HG03521 (cell line): ENCODE measurements around the gene DOLPP1.

Experiments used
- ATAC-seq: cut with Tn5 transposase; IDR thresholded peaks from one replicate; pipeline ENCODE4 v1.9.1; 2021; ENCODE audit warnings: mild to moderate bottlenecking, moderate library complexity; ENCODE audit not compliant: unreplicated experiment

Gene DOLPP1

DNA sequence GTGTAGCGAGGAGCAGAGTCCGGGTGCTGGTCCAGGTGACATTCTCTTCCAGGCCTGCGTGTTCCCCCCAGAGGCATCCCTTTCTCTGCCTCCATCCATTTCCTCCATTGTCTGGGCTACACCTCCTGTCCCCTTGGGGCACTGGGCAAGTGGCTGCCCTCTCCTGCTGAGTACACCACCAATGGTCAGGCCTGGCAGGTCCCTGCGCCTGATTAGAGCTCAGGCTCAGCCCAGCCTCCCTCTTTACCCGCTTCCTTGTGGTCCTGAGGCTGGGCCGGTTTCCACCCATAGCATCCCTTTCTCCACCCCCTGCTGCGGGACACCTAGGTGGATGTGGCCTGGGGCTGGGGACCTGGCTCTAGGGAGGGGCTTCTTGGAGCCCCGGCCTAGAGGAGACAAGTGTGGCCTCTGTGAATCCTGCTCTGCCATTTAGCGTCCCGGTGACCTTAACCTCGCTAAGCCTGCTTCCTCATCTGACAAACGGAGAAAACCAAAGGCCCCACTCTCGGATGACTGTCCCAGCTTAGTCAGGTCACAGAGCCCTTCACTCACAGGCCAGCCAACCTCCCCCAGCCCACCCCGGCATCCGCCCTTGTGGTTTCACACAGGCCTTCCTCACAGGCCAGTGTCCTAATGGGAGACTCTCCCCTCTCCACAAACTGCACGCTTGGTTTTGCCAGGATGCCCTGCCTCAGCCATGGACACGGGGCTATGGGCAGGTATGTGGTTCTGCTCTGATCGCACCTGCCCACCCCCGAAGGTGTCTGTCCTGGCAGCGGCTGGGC lies 12.9 kb downstream of the DOLPP1 start:
- no peak for ATAC-seq

GRCh38 chr9:129094387-129095169 lies 13.7 kb downstream of the DOLPP1 start:
- no peak for ATAC-seq

DNA sequence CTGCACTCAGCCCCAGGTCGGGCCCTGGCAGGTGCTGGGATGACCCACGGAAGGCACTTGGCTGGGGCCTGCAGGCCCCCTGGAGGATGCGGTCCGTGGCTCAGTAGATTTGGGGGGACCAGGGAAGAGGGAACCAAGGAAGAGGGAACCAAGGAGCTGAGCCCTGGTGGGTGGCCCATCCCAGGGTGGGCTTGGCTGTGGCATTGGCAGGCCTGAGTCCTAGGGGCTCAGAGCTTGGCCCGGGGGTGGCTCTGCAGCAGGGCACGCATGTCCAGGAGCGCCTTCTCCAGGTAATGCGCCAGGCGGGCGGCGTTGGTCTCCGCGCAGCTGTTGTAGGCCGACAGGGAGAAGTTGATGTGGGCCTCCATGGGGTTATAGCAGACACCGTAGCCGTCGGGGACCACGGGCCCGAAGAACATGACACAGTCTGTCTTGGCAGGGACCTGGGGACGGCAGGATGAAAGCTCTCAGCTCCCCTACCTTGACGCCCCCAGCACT lies 14.3 kb downstream of the DOLPP1 start:
- no peak for ATAC-seq

DNA sequence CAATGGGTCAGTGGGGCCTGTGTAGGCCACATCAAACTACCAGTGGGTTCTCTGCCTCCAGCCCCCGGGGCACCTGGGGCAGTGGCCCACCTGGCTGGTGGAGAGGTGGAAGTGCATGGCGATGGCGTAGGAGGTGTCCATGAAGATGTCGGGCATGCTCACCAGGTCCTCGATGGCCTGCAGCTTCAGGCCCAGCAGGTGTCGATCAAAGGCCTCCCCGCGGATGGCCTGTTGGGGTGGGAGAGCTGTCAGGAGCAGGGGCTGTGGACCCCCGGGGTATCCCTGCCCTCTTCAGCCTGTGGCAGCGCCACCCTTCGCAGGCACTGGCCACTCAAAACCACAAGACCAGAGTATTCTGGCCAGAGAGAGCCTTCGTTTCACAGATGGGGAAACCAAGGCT lies 15.0 kb downstream of the DOLPP1 start:
- no peak for ATAC-seq

- no peak for ATAC-seq
Measured at GRCh38 chr9:129097671-129098306, 16.9 kb downstream of the DOLPP1 start.

DNA sequence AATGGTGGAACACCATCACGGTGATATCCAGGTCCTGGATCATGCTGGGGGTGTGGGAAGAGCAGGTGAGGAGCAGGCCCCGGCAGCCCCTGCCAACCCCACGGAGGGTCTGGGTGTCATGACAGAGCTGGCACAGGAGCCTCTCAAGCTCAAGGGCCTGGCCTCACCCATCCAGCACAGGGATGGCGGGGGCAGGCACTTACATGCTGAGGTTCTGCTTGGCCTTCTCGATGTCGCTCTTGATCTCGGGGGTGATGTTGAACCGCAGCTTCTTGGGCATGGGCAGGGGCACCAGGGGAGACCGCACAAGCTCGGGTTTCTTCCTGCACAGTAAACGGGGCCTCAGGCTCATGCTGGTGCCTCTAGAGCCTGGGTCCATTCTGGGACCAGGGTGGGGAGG lies 17.4 kb downstream of the DOLPP1 start:
- no peak for ATAC-seq

DNA sequence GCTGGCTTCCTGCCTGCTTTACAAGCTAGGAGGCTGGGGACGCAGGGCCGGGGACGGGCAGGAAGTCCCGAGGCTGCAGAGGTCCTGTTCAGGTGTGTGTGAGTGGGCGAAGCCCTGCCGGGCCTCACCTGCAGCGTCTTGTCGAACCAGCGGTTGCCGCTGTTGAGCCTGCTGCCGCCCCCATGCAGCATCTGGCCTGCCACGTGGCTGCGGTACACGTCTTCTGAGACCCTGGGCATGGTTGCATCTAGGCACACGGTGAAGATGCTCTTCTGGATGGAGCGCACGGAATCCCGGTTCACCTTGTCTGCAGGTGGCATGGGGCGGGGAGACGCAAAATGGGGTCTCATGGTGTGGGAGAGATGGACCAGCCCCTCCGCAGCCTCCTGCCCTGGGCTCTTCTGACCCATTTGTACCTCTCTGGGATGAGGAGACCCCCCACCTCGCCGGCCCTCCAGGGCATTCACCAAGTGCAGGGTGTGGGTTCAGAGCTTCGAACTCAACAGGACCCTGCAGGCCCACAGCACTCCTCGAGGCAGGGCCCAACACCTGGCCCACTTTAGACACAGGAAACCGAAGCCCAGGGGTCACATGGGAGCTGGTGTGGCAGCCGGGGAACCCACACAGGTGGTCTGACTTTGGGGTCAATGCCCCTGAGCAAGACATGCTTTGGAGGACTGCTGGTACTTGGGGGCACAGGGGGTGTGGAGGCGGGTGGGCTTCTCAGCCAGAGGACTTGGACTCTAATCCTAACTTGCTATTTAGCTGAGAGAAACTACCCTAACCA lies 19.7 kb downstream of the DOLPP1 start:
- no peak for ATAC-seq

- no peak for ATAC-seq
Measured at GRCh38 chr9:129101279-129101678, 20.4 kb downstream of the DOLPP1 start.

DNA sequence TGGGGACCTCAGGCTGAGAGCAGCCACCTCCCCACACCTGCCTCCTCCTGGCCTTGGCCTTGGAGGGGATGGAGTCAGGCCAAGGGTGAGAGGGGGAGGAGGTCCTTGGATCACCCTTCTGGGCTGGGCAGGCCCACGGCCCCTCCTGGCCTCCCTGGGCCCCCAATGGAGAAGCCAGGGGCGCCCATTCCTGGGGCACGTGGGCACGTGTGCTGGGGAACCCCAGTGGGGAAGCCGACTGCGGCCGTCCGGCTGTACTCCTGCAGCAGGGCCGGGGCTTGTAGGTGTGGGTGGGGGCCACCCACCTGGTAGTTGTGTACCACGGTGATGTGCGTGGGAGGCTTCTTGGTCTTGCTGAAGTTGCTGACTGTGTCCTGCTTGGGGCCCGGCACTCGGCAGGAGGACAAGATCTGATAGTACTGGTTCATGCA lies 21.2 kb downstream of the DOLPP1 start:
- no peak for ATAC-seq

- no peak for ATAC-seq
Measured at GRCh38 chr9:129102791-129103594, 22.1 kb downstream of the DOLPP1 start.

GRCh38 chr9:129103595-129103965 lies 22.7 kb downstream of the DOLPP1 start:
- no peak for ATAC-seq

DNA sequence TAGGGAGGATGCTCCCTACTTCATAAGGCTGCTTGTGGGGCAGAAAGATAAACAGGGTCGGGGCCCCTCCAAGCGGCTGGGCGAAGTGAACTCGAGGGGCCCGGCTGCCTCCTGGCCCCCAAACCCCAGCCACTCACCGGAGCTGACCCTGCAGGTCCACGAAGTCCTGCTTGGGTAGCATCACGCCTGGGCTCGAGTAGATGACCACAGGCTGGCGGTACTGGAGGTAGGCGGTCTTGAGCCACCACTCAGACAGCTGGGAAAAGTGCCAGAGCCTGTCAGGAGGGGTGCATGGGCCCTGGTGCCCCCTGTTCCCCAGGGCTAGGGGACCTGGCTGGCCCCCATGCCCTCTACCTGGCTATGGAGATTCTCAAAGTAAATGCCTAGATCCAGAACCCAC lies 23.1 kb downstream of the DOLPP1 start:
- ATAC-seq: no peak

- ATAC-seq: no peak
Measured at GRCh38 chr9:129105857-129106694, 25.2 kb downstream of the DOLPP1 start.

DNA sequence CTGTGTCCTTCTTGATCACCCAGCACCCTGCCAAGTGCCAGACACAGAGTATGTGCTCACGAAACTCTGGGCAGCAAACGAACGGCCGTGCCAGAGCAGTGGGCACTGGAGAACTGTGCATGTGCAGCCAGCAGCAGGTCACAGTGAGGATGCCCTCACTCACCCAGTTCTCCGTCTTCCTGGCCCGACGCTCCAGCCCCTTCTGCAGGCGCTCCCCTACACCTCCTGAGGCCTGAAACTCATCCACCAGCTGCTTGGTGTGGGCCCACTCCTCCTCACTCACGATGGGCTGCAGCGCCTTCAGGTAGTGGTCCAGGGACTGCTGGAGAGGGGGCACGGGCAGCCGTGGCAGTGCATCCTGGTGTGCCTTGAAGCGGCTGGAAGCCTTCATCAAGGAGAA lies 26.7 kb downstream of the DOLPP1 start:
- no peak for ATAC-seq

GRCh38 chr9:129108083-129108804 lies 27.3 kb downstream of the DOLPP1 start:
- no peak for ATAC-seq

DNA sequence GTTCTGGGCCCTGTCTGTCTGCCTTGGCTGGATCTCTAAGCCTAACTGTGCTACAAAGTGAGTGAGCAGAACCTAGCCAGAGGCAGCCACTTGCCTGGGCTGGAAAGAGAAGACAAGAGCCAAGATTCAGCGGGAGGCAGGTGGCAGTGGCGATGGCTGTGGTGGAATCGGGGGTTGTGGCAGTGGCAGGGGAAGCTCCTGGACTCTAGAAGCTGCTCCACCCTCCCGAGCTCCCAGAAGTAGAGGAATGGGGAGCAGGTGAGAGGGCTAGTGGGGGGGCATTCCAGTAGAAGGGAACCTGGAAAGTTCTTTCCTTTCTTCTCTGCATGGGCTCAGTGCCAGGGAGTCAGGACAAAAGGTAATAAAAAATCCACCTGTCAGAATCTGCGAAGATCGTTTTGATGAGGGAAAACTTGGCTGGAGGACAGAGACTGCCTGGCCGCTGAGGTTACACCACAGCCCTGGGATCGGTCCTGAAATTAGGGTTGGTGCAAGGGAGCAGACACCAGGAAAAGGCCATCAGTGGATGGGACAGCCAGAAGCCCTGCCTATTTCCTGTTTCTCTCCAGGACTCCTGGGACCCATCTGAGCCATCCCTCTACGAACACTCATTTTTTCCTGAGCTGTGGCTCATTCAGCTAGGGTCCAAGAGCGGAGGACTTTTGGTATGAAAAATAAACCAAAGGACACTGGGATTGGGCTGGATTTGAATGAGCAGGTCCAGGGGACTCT lies 28.1 kb downstream of the DOLPP1 start:
- ATAC-seq: no peak

DNA sequence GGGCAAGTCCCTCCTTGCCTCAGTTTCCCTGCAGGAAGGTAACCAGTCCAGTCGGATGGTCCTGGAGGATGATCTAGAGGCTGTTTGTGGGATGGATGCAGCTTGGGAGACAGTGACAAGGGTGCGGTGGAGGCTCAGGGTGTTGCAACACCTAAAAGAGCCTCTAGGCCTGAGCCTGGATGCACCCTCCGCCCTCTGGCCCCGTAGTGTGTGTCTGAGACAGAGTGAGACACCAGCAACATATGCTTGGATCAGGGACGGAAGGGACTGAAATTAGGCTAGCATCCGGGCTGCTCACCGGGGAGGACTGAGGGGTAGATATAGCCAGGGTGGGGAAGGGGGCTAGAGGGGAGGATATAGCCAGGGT lies 28.6 kb downstream of the DOLPP1 start:
- ATAC-seq: no peak
